ENCODE measurements around the gene PTGDR2.

DNA sequence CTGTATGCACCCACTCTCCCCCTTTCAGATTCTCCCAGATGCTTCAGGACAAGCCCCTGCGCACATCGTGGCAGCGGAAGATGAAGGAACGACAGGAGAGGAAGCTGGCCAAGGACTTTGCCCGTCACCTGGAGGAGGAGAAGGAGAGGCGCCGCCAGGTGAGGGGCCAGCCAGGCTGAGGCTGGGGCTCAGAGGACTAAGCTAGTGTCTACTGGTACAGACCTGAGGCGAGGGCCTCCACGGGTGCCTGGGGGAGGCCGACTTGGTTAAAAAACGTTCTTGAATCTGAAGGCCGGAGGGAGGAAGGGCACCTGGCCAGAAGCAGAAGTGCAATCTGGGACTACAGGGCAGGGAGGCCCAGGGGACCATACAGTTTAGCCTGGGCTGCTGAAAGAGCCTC is 7.9 kb downstream of the PTGDR2 start:
- TF ChIP-seq GATA2 (IDR thresholded peaks at IDR 0.05; ENCODE audit: low read depth, low read length) = no peak
- no peak for TF ChIP-seq GATA3 (IDR thresholded peaks at IDR 0.05; ENCODE audit: low read depth, low read length)
